Chondrocyte (in vitro differentiated cells): Measurements from ENCODE around the gene PAPPA2. TPM values are rescaled to one million over a fixed set of nuclear protein-coding genes. Genes with fewer than 3 reads are reported as not detected.

Experiments
- DNase-seq: peaks from one replicate; pipeline ENCODE4 v3.0.0; 2021; ENCODE audit warnings: mixed read lengths, low spot score
- H3K27ac Mint-ChIP-seq: one replicate; pipeline ENCODE4 v1.8.0; 2021; ENCODE audit warnings: mild to moderate bottlenecking, moderate library complexity, mixed read lengths; ENCODE audit not compliant: unreplicated experiment
- H3K27me3 Mint-ChIP-seq: 2 replicates; pipeline ENCODE4 v1.8.0; 2021; ENCODE audit warnings: low read depth, mixed read lengths
- H3K36me3 Mint-ChIP-seq: 2 replicates; pipeline ENCODE4 v1.8.0; 2021; ENCODE audit warnings: low read depth, mixed read lengths
- H3K4me1 Mint-ChIP-seq: 2 replicates; pipeline ENCODE4 v1.8.0; 2021; ENCODE audit warnings: low read depth, mild to moderate bottlenecking, mixed read lengths
- H3K4me3 Mint-ChIP-seq: one replicate; pipeline ENCODE4 v1.8.0; 2021; ENCODE audit warnings: mild to moderate bottlenecking, moderate library complexity, mixed read lengths; ENCODE audit not compliant: unreplicated experiment
- H3K9me3 Mint-ChIP-seq: 2 replicates; pipeline ENCODE4 v1.8.0; 2021; ENCODE audit warnings: low read depth, mixed read lengths
- CTCF ChIP-seq: fragments of 200-600 bp; sonication (generic); IDR thresholded peaks from 2 replicates; pipeline ENCODE4 v1.5.0; 2021; ENCODE audit warnings: antibody characterized with exemption, mild to moderate bottlenecking, moderate library complexity
- total RNA-seq: library from RNA; stranded (reverse); gene quantifications from 3 replicates; pipeline ENCODE4 v1.2.1, GENCODE V29; 2021

Gene PAPPA2
- total RNA-seq, 1 donor from 2014 or later: 0.42 TPM

- H3K4me3 Mint-ChIP-seq: no peak overlapping the region
- no peak for TF ChIP-seq CTCF
- no peaks in the 10 kb centered on the region for H3K4me1 Mint-ChIP-seq
- no peak for DNase-seq
- H3K27me3 Mint-ChIP-seq: no peaks in the 10 kb centered on the region
- H3K36me3 Mint-ChIP-seq: no peaks in the 10 kb centered on the region
- H3K27ac Mint-ChIP-seq: no peak overlapping the region
- H3K9me3 Mint-ChIP-seq: peaks cover 3% of the 10 kb centered on the region
Observed at GRCh38 chr1:176796583-176796982, 333.6 kb downstream of the PAPPA2 start.

- TF ChIP-seq CTCF: no peak
- Mint-ChIP-seq H3K4me1 (no peaks in the 10 kb centered on the region), H3K36me3 (no peaks in the 10 kb centered on the region), H3K4me3 (no peak overlapping the region), H3K27ac (no peak overlapping the region), H3K9me3 (no peaks in the 10 kb centered on the region), H3K27me3 (peaks cover 2% of the 10 kb centered on the region)
- DNase-seq: no peak
Observed at GRCh38 chr1:176799327-176799726, 336.4 kb downstream of the PAPPA2 start.

DNA sequence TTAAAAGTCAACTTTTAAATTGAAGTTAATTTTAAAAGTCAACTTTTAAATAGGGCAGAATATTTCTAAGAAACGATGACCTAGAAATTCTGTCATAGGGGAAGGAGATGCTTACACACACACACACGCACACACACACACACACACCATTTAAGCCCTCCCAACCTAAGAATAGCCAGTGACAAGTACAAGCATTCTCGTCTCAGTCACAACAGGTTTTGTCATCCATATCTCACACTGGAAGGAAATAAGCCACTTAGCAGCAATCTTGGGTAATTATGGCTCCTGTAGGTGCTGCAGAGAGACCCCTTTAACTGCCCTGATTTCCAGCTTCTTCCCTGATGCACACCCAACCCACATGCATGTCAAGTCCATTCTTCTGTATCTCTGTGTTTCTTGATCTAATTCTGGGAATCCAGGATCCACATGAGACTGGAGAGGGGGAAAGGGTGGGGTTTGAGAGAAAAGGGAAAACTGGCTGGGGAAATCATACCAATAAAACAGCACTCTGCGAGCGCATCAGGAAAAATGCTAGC is 338.1 kb downstream of the PAPPA2 start:
- H3K27me3 Mint-ChIP-seq: peaks cover 3% of the 10 kb centered on the region
- no peaks in the 10 kb centered on the region for H3K4me1 Mint-ChIP-seq
- H3K36me3 Mint-ChIP-seq: no peaks in the 10 kb centered on the region
- H3K27ac Mint-ChIP-seq: no peak overlapping the region
- H3K9me3 Mint-ChIP-seq: no peaks in the 10 kb centered on the region
- H3K4me3 Mint-ChIP-seq: no peak overlapping the region
- TF ChIP-seq CTCF: no peak
- DNase-seq: no peak

- no peaks in the 10 kb centered on the region for H3K36me3 Mint-ChIP-seq
- no peak for DNase-seq
- peaks cover 3% of the 10 kb centered on the region for H3K27me3 Mint-ChIP-seq
- no peaks in the 10 kb centered on the region for H3K9me3 Mint-ChIP-seq
- no peak overlapping the region for H3K4me3 Mint-ChIP-seq
- TF ChIP-seq CTCF: no peak
- H3K27ac Mint-ChIP-seq: no peak overlapping the region
- H3K4me1 Mint-ChIP-seq: no peaks in the 10 kb centered on the region
Observed at GRCh38 chr1:176801514-176802020, 338.6 kb downstream of the PAPPA2 start.

GRCh38 chr1:176802316-176802715 is 339.3 kb downstream of the PAPPA2 start:
- no peak for TF ChIP-seq CTCF
- H3K36me3 Mint-ChIP-seq: no peaks in the 10 kb centered on the region
- no peak overlapping the region for H3K27ac Mint-ChIP-seq
- H3K9me3 Mint-ChIP-seq: no peaks in the 10 kb centered on the region
- H3K4me1 Mint-ChIP-seq: no peaks in the 10 kb centered on the region
- peaks cover 3% of the 10 kb centered on the region for H3K27me3 Mint-ChIP-seq
- no peak for DNase-seq
- H3K4me3 Mint-ChIP-seq: no peak overlapping the region
